Measurements from ENCODE around the gene TNS2. TPM values are rescaled to one million over a fixed set of nuclear protein-coding genes. Genes with fewer than 3 reads are reported as not detected.

TNS2 gene
- total RNA-seq, 1 donor from 2014 or later, result 116 TPM

DNA sequence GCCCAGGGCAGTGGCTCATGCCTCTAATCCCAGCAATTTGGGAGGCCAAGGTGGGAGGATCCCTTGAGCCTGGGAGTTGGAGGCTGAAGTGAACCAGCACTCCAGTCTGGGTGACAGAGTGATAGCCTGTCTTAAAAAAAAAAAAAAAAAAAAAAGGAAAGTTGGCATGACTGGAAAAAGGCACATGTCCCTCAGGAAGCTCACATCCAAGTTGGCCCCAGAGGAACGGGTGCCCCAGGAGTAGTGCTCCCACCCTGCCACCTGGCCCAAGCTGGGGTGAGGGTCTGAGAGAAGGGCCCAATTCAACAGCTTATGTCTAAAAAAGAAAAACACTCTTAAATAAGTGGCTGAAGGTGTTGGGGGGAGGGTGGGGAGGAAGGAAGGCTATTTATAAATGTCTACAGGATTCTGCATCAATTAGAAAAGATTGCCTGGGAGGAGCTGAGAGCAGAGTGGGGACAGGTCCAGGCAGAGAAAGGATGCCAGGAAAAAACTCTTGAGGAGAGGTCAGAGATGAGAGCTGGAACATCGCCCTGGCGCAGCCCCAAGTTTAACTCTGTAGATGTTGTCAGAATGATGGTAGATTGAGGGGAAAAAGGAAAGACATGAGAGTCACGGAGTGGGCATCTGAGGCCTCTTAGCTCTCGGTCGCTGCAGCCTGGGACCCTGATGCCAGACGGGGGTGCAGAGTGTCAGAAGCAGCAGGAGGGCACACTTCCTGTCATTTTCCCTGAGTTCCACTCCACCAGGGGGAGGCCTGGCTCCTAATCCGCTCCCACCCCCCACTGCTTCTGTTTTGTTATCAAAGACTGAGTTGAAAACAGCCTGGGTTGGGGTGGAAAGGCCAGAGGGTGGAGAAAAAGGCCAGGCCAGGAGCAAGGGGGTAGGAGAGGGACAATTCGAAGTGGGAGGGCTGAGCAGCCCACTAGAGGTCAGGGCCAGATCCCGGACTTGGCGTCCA lies 22.0 kb downstream of the TNS2 start:
- DNase-seq (ENCODE audit: extremely low spot score, unreplicated experiment), result no peak
- Mint-ChIP-seq H3K36me3 (ENCODE audit: unreplicated experiment) (peaks cover 37% of the 10 kb centered on the region), H3K9me3 (ENCODE audit: unreplicated experiment) (no peaks in the 10 kb centered on the region), H3K4me3 (ENCODE audit: unreplicated experiment) (peak overlapping the region; percentile 30), H3K4me1 (ENCODE audit: unreplicated experiment) (peaks cover 59% of the 10 kb centered on the region), H3K27ac (ENCODE audit: unreplicated experiment) (peak overlapping the region; percentile 67), H3K27me3 (ENCODE audit: unreplicated experiment) (no peaks in the 10 kb centered on the region)
- TF ChIP-seq, protein P1, sequence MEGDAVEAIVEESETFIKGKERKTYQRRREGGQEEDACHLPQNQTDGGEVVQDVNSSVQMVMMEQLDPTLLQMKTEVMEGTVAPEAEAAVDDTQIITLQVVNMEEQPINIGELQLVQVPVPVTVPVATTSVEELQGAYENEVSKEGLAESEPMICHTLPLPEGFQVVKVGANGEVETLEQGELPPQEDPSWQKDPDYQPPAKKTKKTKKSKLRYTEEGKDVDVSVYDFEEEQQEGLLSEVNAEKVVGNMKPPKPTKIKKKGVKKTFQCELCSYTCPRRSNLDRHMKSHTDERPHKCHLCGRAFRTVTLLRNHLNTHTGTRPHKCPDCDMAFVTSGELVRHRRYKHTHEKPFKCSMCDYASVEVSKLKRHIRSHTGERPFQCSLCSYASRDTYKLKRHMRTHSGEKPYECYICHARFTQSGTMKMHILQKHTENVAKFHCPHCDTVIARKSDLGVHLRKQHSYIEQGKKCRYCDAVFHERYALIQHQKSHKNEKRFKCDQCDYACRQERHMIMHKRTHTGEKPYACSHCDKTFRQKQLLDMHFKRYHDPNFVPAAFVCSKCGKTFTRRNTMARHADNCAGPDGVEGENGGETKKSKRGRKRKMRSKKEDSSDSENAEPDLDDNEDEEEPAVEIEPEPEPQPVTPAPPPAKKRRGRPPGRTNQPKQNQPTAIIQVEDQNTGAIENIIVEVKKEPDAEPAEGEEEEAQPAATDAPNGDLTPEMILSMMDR (IDR thresholded peaks at IDR 0.05), result peak; percentile 30

DNA sequence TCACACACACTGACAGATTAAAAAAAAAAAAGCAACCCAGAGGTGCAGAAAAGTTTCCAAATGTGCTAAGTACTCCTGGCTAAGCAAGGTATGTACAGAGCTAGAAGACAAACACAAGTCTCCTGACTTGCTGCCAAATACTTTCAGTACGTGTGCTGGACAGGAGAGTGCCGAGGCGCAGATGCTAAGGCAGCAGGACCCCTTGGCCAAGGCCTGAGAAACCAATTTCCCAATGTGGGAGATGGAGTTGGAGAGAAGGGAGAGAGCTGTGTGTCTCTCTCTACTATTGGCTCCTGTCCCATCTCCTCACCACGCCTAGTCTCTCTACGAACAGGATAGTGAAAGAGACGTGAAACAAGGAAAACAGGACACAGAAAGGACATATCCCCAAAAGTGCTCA lies 24.0 kb downstream of the TNS2 start:
- Mint-ChIP-seq H3K36me3 (ENCODE audit: unreplicated experiment) (peaks cover 40% of the 10 kb centered on the region), H3K4me3 (ENCODE audit: unreplicated experiment) (no peak overlapping the region), H3K27me3 (ENCODE audit: unreplicated experiment) (no peaks in the 10 kb centered on the region), H3K27ac (ENCODE audit: unreplicated experiment) (peak overlapping the region; percentile 15), H3K9me3 (ENCODE audit: unreplicated experiment) (no peaks in the 10 kb centered on the region), H3K4me1 (ENCODE audit: unreplicated experiment) (peaks cover 52% of the 10 kb centered on the region)
- TF ChIP-seq, protein P1 (IDR thresholded peaks at IDR 0.05), result no peak
- no peak for DNase-seq (ENCODE audit: extremely low spot score, unreplicated experiment)

DNA sequence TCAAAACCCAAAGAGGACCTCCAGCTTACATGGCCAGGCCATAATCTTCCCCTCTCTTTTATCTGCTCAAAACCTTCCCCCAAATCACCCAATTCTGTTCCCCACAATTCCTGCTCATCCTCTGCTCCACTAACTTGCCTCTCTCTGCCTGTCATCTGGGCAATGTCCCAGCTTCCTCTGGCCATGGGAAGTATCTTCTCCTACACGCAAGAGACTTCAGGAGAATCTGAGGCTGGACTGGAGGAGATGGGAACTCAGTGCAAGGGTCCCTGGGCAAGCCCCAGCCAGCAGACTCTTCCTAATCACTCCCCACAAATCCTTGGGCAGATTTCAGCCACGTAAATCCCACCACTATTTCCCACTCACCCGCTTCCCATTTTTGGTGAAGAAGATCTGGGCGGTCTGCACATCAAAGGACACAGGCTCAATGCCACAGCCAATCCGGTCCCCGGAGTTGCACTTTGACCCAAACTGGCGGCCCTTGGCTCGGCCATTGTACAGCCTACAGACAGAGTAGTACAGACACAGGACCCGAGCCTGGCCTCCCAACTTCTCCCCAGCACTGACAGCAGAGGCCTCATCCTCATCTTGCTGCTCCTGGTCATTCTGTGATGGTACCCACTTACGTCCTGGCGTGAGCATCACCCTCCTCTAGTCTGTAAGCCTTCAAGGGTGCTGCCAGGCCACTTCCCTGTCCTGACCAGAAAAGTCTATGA lies 24.6 kb downstream of the TNS2 start:
- H3K27ac Mint-ChIP-seq (ENCODE audit: unreplicated experiment), result peak overlapping the region; percentile 15
- peaks cover 40% of the 10 kb centered on the region for H3K36me3 Mint-ChIP-seq (ENCODE audit: unreplicated experiment)
- DNase-seq (ENCODE audit: extremely low spot score, unreplicated experiment), result no peak
- H3K9me3 Mint-ChIP-seq (ENCODE audit: unreplicated experiment), result no peaks in the 10 kb centered on the region
- TF ChIP-seq, protein P1 (IDR thresholded peaks at IDR 0.05), result no peak
- no peak overlapping the region for H3K4me3 Mint-ChIP-seq (ENCODE audit: unreplicated experiment)
- no peaks in the 10 kb centered on the region for H3K27me3 Mint-ChIP-seq (ENCODE audit: unreplicated experiment)
- peaks cover 48% of the 10 kb centered on the region for H3K4me1 Mint-ChIP-seq (ENCODE audit: unreplicated experiment)

GRCh38 chr12:53074999-53075370 lies 25.1 kb downstream of the TNS2 start:
- no peaks in the 10 kb centered on the region for H3K9me3 Mint-ChIP-seq (ENCODE audit: unreplicated experiment)
- DNase-seq (ENCODE audit: extremely low spot score, unreplicated experiment), result no peak
- no peaks in the 10 kb centered on the region for H3K27me3 Mint-ChIP-seq (ENCODE audit: unreplicated experiment)
- H3K4me3 Mint-ChIP-seq (ENCODE audit: unreplicated experiment), result no peak overlapping the region
- no peak overlapping the region for H3K27ac Mint-ChIP-seq (ENCODE audit: unreplicated experiment)
- peaks cover 48% of the 10 kb centered on the region for H3K4me1 Mint-ChIP-seq (ENCODE audit: unreplicated experiment)
- TF ChIP-seq, protein P1 (IDR thresholded peaks at IDR 0.05), result no peak
- peaks cover 40% of the 10 kb centered on the region for H3K36me3 Mint-ChIP-seq (ENCODE audit: unreplicated experiment)

- Mint-ChIP-seq H3K36me3 (ENCODE audit: unreplicated experiment) (peaks cover 29% of the 10 kb centered on the region), H3K4me3 (ENCODE audit: unreplicated experiment) (no peak overlapping the region), H3K9me3 (ENCODE audit: unreplicated experiment) (no peaks in the 10 kb centered on the region), H3K4me1 (ENCODE audit: unreplicated experiment) (peaks cover 42% of the 10 kb centered on the region), H3K27ac (ENCODE audit: unreplicated experiment) (no peak overlapping the region), H3K27me3 (ENCODE audit: unreplicated experiment) (no peaks in the 10 kb centered on the region)
- DNase-seq (ENCODE audit: extremely low spot score, unreplicated experiment), result no peak
- TF ChIP-seq, protein P1 (IDR thresholded peaks at IDR 0.05), result no peak
These were observed 26.6 kb downstream of the TNS2 start for GRCh38 chr12:53076461-53076860.
